GM19035 (cell line): ENCODE results near the gene MED8.
A peak's percentile ranks its signal among the peaks of the same experiment; 100 is the strongest.

Experiments
- ATAC-seq: cut with Tn5 transposase; IDR thresholded peaks from one replicate; pipeline ENCODE4 v1.9.1; 2021; ENCODE audit not compliant: unreplicated experiment

MED8 gene, protein sequence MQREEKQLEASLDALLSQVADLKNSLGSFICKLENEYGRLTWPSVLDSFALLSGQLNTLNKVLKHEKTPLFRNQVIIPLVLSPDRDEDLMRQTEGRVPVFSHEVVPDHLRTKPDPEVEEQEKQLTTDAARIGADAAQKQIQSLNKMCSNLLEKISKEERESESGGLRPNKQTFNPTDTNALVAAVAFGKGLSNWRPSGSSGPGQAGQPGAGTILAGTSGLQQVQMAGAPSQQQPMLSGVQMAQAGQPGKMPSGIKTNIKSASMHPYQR

DNA sequence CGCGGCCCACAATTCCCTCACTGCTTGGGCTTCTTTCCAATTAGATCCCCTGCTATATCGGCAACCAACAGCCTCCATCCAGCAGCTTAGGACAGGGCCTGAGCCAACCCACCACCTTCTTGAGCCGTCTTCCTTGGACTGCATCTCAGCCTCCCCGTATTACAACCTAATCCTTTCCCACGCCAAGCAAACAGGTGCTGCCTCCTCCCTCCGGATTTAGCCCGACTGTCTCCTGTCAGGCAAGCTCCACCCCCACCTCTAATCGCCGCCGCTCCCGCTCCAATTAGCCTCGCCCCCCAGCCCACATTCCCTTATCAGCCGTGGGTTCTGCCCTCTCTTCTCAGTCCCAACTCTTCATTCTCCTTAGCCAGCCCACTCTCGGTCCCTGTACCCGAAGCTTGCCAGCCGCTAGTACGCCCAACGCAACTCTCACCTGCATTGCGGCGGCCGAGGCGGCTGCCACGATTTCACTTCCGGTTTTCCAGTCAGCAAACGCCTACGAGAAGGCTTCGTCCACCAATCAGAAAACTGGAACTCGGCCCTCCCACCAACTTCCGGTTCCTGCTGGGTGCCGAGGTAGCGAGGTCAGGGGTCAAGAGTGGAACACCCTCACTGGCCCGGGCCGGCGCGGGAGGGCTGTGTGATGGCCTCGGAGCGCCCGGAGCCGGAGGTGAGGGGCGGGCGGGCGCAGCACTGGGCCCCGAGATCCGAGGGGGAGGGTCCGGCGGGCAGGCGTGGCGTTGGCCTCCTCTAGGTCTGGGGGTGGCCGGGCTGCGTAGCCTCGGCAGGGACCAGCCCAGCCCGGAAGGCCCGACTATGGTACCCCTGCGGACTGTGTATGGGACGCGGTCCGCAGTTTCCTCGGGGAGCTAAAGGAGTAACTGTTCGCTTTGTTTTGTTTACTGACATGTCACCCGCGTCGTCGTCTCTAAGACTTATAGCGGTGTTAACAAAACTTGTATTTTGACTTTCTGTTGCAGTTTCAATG lies at the start of gene MED8, which contains the start of gene SZT2:
TSS of gene MED8 (minus strand) at position 475 of the 988 bp plus-strand sequence. CDS start at position 439, 36 bp downstream.
TSS of gene SZT2 (plus strand) at position 574 of the 988 bp plus-strand sequence. CDS start at position 644, 70 bp downstream.
- peak; percentile 91 for ATAC-seq

DNA sequence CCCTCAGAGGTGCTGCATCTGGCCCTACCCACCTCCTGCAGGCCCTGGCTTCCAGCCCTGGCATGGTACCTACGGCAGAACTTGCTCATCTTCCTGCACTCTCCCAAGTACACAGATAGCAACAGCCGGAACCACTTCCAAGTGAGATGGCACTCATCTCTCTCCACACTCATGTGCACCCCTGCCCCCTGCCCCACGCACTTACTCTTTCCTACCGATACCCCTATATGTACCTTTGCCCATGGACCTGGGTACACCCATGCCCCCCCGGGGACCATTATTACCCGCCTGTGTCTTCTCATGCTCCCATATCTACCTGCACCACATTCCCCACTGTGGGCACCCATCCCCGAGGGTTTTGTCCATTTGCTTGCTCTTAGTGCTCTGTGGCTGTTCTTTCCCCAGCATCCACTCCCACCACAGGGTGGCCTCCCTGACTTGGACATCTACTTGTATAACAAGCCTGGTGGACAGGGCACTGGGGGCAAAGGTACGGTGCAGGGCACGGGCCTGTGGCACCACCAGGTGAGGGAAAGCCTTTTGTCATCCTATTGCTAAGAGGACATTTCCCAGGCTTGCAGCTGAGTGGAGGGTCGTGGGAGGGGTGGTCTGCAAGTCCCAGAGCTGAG lies 49.5 kb upstream of the MED8 start:
- ATAC-seq = no peak

DNA sequence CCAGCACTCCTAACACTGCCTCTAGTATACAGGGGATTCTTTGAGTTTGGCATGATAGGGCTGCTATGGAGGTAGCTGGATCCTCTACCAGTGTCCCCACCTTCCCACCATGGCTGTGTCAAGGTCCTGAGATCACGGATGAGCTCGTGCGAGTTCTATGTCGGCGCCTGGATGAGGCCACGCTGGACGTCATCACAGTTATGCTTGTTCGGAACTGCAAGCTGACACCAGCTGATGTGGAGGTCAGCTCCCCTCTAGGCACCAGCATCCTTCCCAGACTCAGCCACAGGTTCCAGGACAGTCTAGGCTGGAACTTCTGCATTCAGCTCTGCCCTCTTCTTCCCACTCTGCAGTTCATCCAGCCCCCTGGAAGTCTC lies 49.0 kb upstream of the MED8 start:
- no peak for ATAC-seq

DNA sequence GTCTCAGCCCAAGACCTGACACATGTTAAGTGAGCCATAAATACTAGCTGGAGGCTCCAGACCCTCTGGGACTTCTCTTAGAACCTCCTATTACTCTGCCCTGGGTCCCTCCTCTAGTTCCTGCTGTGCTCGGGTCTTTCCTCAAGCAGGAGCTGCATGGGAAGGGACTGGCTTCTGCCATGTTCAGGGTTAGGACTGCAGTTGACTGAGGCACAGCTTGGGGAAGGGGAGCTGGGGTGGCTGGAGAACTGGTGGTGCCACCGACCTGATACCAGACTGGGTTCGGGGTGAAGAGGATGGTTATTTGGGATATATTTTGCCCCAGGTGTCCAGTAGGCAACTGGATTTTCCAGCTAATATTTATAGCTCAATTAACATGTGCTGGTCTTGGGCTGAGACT lies 48.4 kb upstream of the MED8 start:
- ATAC-seq = no peak

DNA sequence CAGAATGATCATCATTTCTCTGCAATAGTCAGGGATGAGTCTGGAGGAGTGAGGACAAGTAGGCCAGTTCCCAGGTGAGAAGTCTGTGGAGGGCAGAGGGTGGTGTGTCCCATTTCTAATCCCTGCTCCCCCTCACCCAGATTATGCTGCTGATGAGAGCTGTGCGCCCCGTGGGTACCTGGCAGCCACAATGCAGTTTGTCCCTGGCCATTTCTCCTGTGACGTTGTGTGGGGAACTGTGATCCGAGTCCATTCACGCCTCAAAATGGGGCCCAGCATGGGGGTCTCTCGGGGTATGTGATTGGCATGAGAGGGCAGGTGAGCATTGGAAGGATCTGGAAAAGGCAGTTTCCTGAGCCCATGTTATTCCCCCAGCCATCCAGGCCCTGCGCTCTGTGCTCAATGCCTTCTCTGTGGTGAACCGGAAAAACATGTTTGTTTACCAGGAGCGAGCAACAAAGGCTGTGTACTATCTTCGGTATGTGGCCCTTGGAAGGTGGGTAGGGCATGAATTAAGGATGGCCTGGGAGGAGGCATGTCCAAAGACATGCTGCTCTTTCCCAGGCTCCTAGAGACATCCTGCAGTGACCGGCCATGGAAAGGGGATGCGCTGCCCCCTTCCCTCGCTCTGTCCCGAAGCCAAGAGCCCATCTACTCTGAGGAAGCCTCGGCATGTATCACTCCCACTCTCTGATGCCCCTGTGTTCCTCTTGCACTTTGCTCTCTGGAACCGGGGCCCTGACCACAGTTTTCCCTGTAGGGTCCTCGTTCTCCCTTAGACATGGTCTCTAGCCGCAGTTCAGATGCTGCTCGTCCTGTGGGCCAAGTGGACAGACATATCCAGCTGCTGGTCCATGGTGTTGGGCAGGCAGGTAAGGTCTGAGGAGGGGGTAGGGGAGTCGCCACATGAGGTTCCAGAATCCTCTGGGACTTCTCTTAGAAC lies 47.7 kb upstream of the MED8 start:
- ATAC-seq = no peak

DNA sequence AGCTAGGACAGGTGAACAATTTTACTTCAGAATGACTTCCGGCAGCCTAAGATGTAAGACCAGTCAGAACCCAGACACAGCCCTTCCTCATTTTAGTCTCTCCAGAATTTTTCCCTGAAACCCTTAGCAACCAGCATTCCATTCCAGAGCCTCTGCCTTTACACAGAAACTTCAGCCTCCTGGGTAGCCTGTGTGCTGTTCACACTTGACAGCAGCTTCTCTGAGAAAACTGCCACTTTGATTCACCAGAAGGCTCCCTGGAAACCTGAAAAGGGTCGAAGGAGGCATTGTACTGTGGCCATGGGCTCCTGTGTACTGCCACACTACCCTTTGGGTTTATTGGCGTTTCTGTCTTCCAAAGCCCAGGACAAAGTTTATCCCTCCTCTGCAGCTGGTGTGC lies 46.8 kb upstream of the MED8 start:
- no peak for ATAC-seq

DNA sequence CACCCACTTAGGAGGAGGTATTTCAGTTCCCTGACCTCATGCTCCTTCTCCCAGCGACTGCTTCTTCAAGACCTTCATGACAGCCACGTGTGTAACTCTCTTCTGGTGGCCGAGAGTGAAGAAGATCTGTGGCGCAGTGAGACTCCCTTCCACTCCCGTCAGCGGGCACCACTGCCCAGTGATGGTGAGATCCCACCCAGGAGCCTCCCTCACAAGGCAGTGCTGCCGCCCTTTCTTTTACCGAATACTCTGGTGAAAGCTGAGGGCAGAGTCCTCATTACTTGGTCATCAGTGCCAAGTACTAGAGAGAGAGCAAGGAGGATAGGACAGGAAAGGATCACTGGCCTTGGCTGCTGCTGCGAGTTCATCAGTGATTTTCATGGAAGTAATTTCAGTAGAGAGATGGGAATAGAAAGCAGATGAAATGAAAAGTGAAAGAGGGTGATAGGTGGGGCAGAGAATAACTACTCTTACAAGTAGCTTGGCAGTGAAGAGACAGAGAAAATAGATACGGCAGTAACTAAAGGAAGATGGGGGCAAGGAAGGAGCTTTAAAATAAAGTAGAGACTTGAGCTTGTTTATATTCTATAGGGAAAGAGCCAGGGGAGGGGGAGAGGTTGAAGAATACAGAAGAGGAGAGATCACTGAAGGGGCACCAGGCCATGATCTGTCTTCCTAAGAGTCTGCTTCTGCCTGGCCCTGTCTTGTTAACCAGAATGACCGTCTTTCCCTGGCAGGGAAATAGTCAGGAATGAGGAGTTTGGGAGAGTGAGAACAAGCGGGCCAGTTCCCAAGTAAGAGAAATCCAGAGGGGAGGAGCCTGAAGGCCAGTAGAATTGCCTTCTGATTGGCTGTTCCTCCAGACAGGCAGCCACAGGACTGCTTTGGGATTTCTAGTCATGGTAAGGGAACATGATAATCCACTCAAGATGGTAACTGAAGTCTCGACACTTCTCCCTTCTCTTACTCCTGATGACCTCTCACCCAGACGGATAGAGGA lies 45.8 kb upstream of the MED8 start:
- no peak for ATAC-seq

DNA sequence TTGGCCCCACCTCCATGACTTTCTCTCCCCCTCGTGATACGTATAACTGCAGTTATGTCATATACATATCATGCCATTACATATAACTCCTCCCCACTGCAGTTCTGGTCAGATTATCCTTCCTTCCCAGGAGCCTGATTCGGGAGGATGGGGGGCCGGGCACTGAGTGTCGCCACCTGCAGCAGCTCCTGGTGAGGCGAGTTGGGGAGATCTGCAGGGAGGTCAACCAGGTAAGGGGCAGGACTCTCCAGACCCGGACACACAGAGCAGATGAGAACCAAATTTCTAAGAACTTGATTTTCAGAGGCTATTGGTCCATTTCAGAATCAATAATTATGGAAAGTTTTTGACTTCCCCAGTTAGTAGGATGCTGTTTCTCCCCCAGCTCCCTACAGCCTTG lies 44.7 kb upstream of the MED8 start:
- no peak for ATAC-seq

DNA sequence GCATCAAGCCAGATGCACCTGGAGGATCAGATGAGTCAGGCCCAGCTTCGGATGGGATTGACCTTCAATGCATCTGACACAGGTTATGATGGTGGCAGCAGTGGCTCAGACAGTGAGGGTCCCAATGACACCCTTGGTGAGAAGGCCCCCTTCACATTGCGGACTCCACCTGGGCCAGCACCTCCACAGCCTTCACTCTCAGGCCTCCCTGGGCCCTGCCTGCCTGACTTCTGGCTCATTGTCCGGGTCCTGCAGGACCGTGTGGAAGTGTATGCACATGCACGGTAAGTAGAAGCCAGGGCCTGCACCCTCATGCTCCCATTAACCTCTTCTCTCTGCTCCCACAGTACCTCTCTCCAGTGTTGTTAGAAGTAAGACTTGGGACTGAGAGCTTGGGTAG lies 43.3 kb upstream of the MED8 start:
- no peak for ATAC-seq

DNA sequence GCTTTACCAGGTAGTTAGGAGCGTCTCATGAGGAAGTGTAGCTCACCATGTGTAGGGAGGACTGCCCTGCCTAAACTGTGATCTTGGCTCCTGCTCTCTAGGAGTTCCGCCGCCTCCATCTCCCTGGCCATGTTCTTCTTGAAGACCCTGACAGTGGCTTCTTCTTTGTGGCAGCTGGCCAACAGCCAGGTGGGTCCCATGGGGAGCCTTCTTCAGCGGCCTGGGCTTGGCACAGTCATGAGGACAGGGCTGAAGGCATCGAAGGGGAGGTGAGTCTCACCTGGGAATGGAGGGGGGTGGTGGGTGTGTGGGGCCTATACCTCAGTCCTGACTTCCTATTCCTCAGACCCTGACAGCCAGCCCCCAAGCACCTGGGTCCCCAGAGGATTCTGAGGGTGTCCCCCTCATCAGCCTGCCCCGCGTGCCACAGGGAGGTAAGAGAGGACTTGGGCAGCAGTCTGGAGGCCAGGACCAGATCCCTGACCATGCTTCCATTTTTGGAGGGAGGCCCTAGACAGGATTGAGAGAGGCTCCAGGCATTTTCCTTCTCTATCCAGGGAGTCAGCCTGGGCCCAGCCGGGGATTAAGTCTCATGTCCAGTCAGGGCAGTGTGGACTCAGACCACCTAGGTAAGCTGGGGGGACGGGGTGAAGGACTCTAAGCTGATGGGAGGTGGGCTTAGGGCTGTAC lies 42.7 kb upstream of the MED8 start:
- ATAC-seq = no peak

DNA sequence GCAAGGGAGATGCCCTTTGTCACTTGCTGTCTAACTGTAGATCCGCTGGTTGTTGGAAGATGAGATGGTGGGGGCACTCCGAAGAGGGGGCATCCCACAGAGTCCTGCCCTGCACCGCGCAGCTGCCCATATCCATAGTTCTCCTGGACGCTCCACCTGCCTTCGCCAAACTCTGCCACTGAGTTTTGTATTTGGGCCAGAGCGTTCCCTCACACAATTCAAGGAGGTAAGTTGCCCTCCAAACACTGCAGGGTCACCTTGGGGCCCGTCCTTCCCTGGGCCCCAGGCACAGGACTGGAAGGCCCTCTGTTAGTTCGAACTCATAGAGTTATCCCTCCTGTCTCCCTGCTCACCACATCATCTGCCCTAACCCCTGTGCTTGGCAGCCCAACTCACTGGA lies 42.1 kb upstream of the MED8 start:
- no peak for ATAC-seq

DNA sequence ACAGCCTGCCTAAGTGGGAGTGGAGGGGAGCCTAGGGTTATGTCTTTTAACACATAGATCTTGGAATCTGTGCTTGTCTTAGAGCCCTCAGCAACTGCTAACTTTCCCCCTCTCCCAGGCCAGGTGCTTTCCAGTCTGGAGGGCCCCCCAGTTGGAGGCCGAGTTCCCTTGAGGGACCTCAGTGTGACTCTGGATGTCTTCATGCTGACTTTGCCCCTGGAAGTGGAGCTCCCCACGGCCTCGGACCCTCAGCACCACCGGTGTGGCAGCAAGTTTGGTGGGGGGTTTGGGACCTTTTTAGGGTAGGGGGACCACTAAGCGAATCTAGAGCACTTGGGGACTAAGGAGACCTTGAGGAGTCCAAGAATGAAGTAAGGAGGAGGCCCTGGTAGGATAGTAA lies 41.2 kb upstream of the MED8 start:
- ATAC-seq = no peak

DNA sequence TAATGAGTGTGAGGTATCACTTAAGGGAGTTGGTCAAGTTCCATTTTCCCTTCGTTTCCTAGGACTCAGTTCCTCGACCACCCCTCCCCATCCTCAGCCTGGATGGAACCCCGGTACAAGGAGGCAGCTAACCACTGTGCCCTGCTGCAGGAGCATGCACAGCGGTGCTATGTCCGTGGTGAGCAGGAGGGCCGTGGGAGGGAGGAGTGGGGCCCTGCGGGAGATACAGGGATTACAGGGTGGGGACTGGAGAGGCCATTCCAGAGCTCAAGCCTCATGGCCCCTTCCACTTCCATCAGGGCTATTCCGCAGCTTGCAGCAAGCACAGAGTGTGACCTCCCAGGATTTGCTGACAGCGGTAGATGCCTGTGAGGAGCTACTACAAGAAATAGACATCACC lies 38.3 kb upstream of the MED8 start:
- no peak for ATAC-seq

DNA sequence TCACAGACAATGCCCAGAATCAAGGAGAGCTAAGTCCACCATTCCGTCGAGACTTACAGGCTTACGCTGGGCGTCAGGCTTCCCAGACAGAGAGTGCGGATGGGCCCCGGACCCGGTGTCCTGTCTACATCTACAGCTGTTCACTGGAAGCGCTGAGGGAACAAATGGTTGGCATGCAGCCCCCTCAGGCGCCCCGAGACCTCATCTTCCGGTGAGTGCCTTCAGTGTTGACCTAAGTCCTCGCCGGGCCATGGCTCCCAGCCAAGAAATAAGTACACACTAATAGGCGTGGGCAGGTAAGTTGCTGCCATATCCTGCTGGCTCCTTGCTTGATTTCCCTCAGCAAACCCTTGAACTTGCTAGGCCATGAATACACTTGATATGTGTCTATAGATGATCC lies 37.9 kb upstream of the MED8 start:
- no peak for ATAC-seq

DNA sequence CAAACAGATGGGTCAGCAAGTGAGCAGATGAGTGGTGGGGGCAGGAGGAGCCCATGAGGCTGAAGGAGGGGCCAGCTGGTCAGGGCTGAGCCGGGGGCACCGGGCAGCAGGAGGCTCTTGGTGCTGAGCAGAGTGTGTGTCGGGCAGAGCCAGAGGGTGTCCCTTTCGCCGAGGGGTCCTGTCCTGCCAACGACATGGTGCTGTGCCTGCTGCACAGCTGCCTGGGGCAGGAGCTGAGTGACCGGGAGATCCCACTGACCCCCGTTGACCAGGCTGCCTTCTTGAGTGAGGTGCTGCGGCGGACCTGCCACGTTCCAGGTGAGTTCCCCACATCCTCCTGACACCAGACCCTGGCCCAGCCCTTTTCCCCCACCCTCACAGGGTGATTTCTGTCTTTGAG lies 36.6 kb upstream of the MED8 start:
- ATAC-seq = no peak

DNA sequence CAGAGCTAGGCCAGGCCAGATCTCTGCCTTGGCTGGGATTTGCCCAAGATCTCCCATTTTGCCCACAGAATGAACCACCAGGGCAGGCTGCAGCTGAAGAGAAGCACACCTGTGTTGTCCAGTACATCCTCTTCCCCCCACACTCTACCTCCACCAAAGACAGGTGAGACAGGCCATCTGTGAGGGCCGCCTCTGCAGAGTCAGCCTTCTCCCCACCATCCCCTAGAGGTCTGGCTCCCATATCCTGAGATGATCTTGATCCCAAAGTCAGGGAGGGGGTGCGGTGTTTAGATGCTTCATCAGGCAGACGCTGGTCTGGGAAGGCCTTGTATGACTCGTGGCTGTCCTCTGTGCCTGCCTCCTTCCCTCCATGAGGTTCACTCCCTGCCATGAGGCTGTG lies 35.4 kb upstream of the MED8 start:
- ATAC-seq = no peak

DNA sequence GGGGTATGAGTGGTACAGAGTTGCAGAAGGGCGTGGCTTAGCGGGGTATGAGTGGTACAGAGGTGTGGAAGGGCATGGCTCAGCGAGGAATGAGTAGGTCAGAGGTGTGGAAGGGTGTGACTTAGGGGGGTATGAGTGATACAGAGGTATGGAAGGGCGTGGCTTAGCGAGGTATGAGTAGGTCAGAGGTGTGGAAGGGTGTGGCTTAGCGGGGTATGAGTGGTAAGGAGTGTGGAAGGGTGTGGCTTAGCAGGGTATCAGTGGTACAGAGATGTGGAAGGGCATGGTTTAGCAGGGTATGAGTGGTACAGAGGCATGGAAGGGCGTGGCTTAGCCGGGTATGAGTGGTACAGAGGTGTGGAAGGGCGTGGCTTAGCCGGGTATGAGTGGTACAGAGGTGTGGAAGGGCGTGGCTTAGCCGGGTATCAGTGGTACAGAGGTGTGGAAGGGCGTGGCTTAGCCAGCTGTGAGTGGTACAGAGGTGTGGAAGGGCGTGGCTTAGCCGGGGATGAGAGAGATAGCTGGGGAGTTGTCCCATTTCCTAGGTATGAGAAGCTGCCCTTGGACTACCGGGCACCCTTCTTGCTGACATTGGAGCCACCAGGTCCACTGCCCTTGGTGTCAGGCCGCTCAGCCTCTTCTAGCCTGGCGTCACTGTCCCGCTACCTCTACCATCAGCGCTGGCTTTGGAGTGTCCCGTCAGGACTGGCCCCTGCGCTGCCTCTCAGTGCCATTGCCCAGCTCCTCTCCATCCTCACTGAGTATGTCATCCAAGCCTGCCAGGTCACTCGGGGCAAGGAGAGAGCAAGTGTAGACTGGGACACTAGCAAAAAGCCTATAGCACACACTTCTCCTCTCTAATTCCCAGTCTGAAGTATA lies 34.3 kb upstream of the MED8 start:
- no peak for ATAC-seq
